HG03460 (cell line): ENCODE measurements around the gene KLHL15.
"Not testable (repeated sequence)": the region's sequence is repeated elsewhere in the genome, so short reads cannot be mapped to it uniquely, and the experiment has no call there.

Experiments used
- ATAC-seq: cut with Tn5 transposase; IDR thresholded peaks from one replicate; pipeline ENCODE4 v1.9.1; 2021; ENCODE audit not compliant: unreplicated experiment

KLHL15 gene

GRCh38 chrX:24018809-24019208, 8.2 kb downstream of the KLHL15 start:
- ATAC-seq, result no peak

- ATAC-seq, result no peak
Observed at GRCh38 chrX:24017674-24018073, 9.3 kb downstream of the KLHL15 start.

- peak; percentile 74 for ATAC-seq
Observed at GRCh38 chrX:24014388-24015018, 12.5 kb downstream of the KLHL15 start.

GRCh38 chrX:24012266-24012665, 14.7 kb downstream of the KLHL15 start:
- ATAC-seq, result no peak

GRCh38 chrX:24005867-24006266, 21.1 kb downstream of the KLHL15 start:
- ATAC-seq, result no peak

GRCh38 chrX:24005028-24005427, 22.0 kb downstream of the KLHL15 start:
- ATAC-seq, result no peak

GRCh38 chrX:24002792-24003191, 24.2 kb downstream of the KLHL15 start:
- no peak for ATAC-seq

- ATAC-seq, result no peak
Observed at GRCh38 chrX:24002167-24002566, 24.8 kb downstream of the KLHL15 start.

GRCh38 chrX:23999671-24000070, 27.3 kb downstream of the KLHL15 start:
- no peak for ATAC-seq

- no peak for ATAC-seq
Observed at GRCh38 chrX:23993012-23993633, 33.9 kb downstream of the KLHL15 start.

GRCh38 chrX:23992431-23992830, 34.6 kb downstream of the KLHL15 start:
- no peak for ATAC-seq

GRCh38 chrX:23990455-23990854, 36.5 kb downstream of the KLHL15 start:
- ATAC-seq, result no peak

GRCh38 chrX:23989689-23990088, 37.3 kb downstream of the KLHL15 start:
- ATAC-seq, result no peak

- no peak for ATAC-seq
Observed at GRCh38 chrX:23982891-23983290, 44.1 kb downstream of the KLHL15 start.

- no peak for ATAC-seq
Observed at GRCh38 chrX:23981711-23982110, 45.3 kb downstream of the KLHL15 start.

GRCh38 chrX:23981222-23981621, 45.8 kb downstream of the KLHL15 start:
- no peak for ATAC-seq

GRCh38 chrX:23980011-23980441, 47.0 kb downstream of the KLHL15 start:
- no peak for ATAC-seq

- ATAC-seq, result no peak
Observed at GRCh38 chrX:23978491-23978890, 48.5 kb downstream of the KLHL15 start.

- ATAC-seq, result not testable (repeated sequence)
Observed at GRCh38 chrX:23965630-23966029, 61.4 kb downstream of the KLHL15 start.

GRCh38 chrX:23964191-23964590, 62.8 kb downstream of the KLHL15 start:
- ATAC-seq, result no peak

GRCh38 chrX:23959781-23960180, 67.2 kb downstream of the KLHL15 start:
- ATAC-seq, result no peak

- no peak for ATAC-seq
Observed at GRCh38 chrX:23954396-23954795, 72.6 kb downstream of the KLHL15 start.

GRCh38 chrX:23953908-23954269, 73.1 kb downstream of the KLHL15 start:
- ATAC-seq, result no peak
